Activated naive CD4-positive, alpha-beta T cell treated with anti-CD3 and anti-CD28 coated beads, Interleukin-2, amount 10 ng/mL, durations not matched to agents 5 hours and 36 hours (primary cell): ENCODE data around the gene NR1I3. TPM values are rescaled to one million over a fixed set of nuclear protein-coding genes. Genes with fewer than 3 reads are reported as not detected.

Source experiments
- microRNA-seq: library from miRNA; unstranded; fragments of <30 nt; microRNA quantifications from one replicate; pipeline ENCODE4 v1.2.0, GENCODE V29; 2022; ENCODE audit warnings: borderline microRNAs expressed, borderline replicate concordance
- total RNA-seq, 2 experiments: library from RNA; stranded (reverse); gene quantifications; one replicate each; pipeline ENCODE4 v1.2.3, GENCODE V29; 2021

NR1I3 gene, protein sequence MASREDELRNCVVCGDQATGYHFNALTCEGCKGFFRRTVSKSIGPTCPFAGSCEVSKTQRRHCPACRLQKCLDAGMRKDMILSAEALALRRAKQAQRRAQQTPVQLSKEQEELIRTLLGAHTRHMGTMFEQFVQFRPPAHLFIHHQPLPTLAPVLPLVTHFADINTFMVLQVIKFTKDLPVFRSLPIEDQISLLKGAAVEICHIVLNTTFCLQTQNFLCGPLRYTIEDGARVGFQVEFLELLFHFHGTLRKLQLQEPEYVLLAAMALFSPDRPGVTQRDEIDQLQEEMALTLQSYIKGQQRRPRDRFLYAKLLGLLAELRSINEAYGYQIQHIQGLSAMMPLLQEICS
- not detected for total RNA-seq

DNA sequence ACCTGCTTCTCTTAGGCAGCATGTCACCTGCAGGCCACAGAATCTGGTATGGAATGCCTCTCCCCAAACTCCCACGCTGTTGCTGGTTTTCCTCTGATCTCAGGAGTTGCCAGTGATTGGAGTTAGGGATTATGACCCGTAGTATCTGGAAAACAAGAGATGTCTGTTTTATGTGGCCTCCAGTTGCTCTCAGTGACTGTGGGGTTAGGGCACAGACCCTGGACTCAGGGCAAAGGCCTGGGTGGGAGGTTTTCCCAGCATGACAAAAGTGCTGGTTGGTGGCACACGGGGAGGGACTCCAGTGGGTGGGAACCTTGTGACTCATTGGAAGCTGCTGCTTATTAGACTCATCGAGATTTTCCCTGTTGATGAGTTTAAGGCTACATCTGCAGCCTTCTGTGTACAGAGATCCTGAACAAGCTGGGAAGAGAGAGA lies at the start of gene NR1I3:
Gene NR1I3 (minus strand): TSS at position 165 of the 435 bp plus-strand sequence. CDS start 1,638 bp downstream, outside the sequence.

DNA sequence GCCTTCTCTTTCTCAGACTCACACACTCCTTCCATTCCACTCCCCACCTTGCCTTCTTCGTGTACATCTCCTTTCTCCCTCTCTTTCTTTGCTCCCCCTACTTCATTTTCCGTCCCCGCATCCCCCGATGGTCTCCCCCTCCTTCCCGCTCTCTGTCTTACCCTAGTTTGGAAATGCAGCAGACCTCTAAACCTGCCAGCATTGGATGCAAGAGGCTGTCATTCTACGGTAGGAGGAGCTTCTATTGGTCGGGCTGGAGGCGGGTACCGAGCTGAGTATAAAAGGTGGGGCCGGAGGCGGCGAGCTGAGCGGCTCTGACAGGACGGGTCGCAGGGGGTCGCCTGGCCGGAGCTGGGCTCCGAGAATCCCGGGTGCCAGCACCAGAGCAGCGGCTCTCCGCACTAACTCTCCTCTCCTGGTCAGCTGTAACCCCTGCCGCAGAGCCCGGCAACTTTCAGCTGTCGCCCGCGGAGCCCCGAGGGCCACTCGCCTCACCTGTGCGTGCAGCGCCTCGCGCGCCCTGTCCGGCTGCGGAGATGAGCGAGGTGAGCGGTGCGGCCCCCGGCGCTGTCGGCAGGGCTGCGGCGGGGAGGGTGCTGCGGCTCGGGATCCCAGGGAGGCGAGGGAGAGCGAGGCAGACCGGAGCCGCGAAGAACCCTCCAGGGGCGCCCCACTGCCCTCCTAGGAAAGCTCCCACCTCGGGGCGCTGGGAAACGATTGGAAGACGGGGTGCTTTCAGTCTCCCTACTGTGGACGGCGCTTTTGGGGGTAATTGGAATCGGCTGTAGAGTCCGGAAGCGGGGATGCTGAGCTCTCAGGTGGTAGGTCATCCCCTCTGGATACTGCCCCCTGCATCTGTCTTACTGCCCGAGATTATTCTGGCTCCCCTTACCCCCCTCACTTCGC lies 20.7 kb upstream of the NR1I3 start, which contains the start of gene PCP4L1:
Gene PCP4L1 (plus strand): TSS at position 307 of the 906 bp plus-strand sequence. CDS start 230 bp downstream, at position 537.

DNA sequence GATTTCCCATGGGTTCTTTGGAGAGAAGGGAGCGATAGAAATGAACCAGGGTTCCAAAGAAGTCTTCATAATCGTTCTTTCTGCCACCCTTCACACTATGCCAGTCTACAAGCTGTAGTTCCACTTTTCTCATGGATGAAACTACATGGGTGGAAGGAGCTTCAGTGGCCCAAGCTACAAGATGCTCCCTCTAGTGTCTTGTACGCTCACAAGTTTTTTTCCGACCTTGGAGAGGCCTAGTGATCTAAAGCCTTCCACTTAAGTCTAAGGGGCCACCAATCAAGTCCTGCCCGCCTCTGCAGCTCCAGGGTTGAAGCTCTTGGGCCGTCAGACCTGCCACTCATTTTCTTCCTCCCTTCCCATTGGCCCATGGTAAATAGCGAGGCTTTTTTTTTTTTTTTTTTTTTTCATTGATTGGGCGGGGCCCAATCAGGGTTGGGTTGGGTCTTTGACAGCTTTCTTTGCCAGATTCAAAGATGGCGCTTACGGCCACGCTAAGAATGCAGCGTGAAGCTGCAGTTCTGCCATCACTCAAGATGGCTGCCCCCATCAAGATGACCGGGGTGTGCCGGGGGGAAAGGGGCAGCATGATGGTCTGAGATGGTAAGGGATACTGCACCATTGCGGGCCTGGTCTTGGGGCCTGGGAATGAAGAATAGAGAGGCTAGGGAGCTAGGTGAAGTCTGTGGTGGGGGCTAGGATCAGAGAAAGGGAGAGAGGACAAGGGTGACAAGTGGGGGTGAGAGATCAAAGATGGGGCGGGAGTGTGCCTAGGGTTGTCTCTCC lies 12.3 kb downstream of the NR1I3 start, which contains the start of gene TOMM40L:
Gene TOMM40L (plus strand): TSS at position 527 of the 786 bp plus-strand sequence. CDS start 430 bp downstream, outside the sequence.

DNA sequence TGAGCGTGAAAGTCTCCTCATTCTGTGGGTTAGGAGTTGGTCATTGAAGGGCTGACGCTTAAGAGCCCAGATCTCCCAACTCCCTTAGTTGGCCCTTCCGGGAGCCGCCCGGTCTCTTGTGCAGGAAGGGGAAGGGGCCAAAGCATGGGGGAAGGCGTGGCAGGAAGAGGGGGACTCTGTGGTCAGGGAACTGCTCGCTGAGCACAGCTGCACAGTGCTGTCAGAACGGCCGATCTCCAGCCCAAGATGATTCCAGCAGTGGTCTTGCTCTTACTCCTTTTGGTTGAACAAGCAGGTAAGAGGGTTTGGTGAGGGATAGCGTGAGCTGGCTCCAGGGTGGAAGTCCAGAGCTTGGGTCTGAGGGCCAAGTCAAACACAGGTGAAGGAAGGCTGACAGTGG lies 22.9 kb downstream of the NR1I3 start, which contains the start of gene FCER1G:
Gene FCER1G (plus strand): TSS at position 220 of the 400 bp plus-strand sequence. CDS start 27 bp downstream, at position 247.

DNA sequence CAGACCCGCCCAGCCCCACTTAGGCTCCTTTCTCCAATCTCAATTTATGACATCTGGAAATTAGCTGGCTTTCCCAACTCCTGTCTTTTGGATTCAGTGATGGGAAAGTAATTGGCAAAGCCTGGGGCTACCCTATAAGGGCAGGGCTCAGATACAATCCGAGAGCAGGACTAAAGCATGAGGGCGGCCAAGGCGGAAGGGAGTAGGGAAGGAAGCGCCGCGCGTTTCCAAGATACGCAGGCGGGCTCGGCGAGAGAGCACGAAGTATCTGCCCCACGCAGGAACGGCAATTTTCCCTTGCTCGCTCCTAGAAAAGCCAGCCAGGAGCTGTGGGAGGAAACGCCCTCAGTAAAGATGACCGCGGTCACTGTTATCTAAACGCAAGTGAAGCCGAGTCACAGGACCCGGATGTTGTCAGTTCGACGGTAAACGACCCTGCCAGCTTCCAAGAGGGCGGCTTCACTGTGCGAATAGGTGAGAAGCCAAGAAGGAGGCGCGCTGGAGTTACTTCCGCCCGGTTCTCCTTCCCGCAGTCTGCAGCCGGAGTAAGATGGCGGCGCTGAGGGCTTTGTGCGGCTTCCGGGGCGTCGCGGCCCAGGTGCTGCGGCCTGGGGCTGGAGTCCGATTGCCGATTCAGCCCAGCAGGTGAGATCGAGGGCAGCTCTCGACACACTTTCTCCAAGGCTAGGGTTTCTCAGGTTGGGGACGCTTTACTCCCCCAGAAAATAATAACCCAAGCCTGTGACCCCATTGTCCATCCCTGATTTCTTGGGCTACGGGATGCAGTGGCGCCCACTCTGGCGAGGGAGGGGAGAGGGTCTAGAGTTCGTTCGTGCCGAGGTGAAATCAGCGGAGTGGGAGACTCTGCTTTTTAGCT lies 35.9 kb downstream of the NR1I3 start, which contains the start of gene NDUFS2:
Gene NDUFS2 (plus strand): TSS at position 532 of the 877 bp plus-strand sequence. CDS start 19 bp downstream, at position 551.

DNA sequence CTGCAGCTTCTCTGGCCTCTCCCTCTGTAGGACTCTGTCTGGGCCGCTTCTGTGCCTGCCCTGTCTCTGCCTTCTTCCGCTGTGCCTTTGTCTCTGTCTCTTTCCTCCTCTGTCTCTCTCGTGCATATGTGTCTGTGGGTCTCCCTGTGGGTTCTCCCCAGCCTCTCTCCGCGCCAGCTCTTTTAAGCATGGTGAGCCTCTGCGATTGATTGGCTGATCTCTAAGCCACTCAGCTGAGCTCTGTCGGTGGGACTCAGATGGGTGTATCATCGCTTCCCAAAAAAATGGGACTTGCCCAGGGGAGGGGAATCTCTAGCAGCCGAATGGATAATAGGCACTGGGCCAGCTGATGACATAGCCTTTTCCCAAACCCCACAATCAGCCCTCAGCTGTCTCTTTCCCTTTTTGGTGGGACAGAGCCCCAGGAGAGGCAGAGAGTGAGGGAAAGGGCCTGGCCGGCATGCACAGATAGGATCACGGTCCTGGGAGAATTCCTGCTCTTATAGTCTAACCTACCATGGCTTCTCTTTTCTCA lies 39.0 kb downstream of the NR1I3 start, which contains the start of gene ADAMTS4:
Gene ADAMTS4 (minus strand): TSS at position 158 of the 535 bp plus-strand sequence. CDS start 427 bp downstream, outside the sequence.

Small RNA genes lying within 50 kb of the gene (microRNA-seq; reads per million reads assigned to microRNA genes)
- gene MIR5187: not detected

Other genes starting within 250 kb of the NR1I3 start
- 10 to 100 TPM; 16.2 to 20.7 TPM for gene F11R, start 217.1 kb downstream of the NR1I3 start, total RNA-seq
- gene TSTD1, start 199.2 kb downstream of the NR1I3 start, total RNA-seq: 10 to 100 TPM; 60.7 to 63.0 TPM
- gene USF1, start 192.2 kb downstream of the NR1I3 start, total RNA-seq: 10 to 100 TPM; 62.5 to 63.9 TPM
- 100 to 1,000 TPM; 304 to 324 TPM for gene ARHGAP30, start 168.3 kb downstream of the NR1I3 start, total RNA-seq
- not detected for gene NECTIN4, start 148.6 kb downstream of the NR1I3 start, total RNA-seq
- gene KLHDC9, start 139.8 kb downstream of the NR1I3 start, total RNA-seq: under 1 TPM; 0.58 to 0.63 TPM
- gene PFDN2, start 120.2 kb downstream of the NR1I3 start, total RNA-seq: 10 to 100 TPM; 47.2 to 48.3 TPM
- gene NIT1, start 120.1 kb downstream of the NR1I3 start, total RNA-seq: 10 to 100 TPM; 38.3 to 39.0 TPM
- 10 to 100 TPM; 30.2 to 35.5 TPM for gene DEDD, start 105.5 kb downstream of the NR1I3 start, total RNA-seq
- gene UFC1, start 84.2 kb downstream of the NR1I3 start, total RNA-seq: 100 to 1,000 TPM; 123 to 125 TPM
- gene USP21, start 78.7 kb downstream of the NR1I3 start, total RNA-seq: 10 to 100 TPM; 31.2 to 35.6 TPM
- 10 to 100 TPM; 35.8 to 39.2 TPM for gene PPOX, start 71.8 kb downstream of the NR1I3 start, total RNA-seq
- 10 to 100 TPM; 43.6 to 52.2 TPM for gene B4GALT3, start 60.7 kb downstream of the NR1I3 start, total RNA-seq
- 1 to 10 TPM; 1.8 to 1.9 TPM for gene ADAMTS4, start 39.1 kb downstream of the NR1I3 start, total RNA-seq
- 10 to 100 TPM; 82.5 to 90.4 TPM for gene NDUFS2, start 35.8 kb downstream of the NR1I3 start, total RNA-seq
- 1 to 10 TPM; 2.7 to 2.9 TPM for gene FCER1G, start 22.9 kb downstream of the NR1I3 start, total RNA-seq
- not detected for gene APOA2, start 14.6 kb downstream of the NR1I3 start, total RNA-seq
- 10 to 100 TPM; 19.6 to 20.4 TPM for gene TOMM40L, start 12.1 kb downstream of the NR1I3 start, total RNA-seq
- under 1 TPM; 0.26 to 0.71 TPM for gene PCP4L1, start 20.5 kb upstream of the NR1I3 start, total RNA-seq
- gene MPZ, start 71.8 kb upstream of the NR1I3 start, total RNA-seq: 1 to 10 TPM; 4.8 to 6.1 TPM
- 100 to 1,000 TPM; 148 to 153 TPM for gene SDHC, start 76.2 kb upstream of the NR1I3 start, total RNA-seq
- gene CFAP126, start 129.7 kb upstream of the NR1I3 start, total RNA-seq: not detected